Sigmoid colon (tissue), 4 donors: ENCODE measurements around the gene CDHR3.

Source experiments
- EP300 ChIP-seq, 4 donors: sonication (generic); formaldehyde crosslinking; IDR thresholded peaks; one replicate each; pipeline ENCODE4 v1.6.1; 2017; ENCODE audit warnings: antibody characterized with exemption in 4 of 4
- POLR2A ChIP-seq, 2 donors: fragments of 450-650 bp; IDR thresholded peaks; one replicate each; pipeline ENCODE4 v1.6.1; 2016; ENCODE audit warnings: antibody characterized with exemption in 2 of 2, mild to moderate bottlenecking in 2 of 2, moderate library complexity in 2 of 2
- POLR2AphosphoS5 ChIP-seq, 4 donors: sonication (generic); formaldehyde crosslinking; IDR thresholded peaks; one replicate each; pipeline ENCODE4 v1.6.1; 2017; ENCODE audit warnings: antibody characterized with exemption in 4 of 4
- TF ChIP-seq, protein P1 (sequence below), 4 experiments: fragments of 450-650 bp in 3 of 4; fragments of 200-600 bp in 1 of 4; IDR thresholded peaks; one replicate each; pipeline ENCODE4 v1.5.1; 2016 to 2019; ENCODE audit warnings: antibody characterized with exemption in 4 of 4, mild to moderate bottlenecking in 3 of 4, moderate library complexity in 2 of 4

DNA sequence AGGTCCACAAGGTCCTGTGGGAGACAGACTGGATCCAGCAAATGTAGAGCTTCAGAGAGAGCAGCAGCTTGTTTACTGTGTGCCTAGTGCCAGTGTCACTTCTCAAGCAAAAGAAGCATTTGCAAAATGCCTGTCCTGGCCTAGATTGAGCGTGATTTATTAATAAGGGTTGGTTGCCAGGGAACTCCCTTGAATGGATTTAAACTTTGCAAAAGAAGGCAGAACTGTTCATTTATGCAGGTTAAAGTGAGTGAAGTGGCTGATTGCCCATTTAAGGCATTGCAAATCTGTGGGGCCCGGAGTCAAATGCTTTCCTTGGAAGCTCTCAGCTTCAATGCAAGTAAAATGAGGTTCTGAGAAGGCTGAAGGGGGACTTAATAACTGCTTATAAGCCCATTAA lies 71.3 kb downstream of the CDHR3 start:
- TF ChIP-seq, protein P1, sequence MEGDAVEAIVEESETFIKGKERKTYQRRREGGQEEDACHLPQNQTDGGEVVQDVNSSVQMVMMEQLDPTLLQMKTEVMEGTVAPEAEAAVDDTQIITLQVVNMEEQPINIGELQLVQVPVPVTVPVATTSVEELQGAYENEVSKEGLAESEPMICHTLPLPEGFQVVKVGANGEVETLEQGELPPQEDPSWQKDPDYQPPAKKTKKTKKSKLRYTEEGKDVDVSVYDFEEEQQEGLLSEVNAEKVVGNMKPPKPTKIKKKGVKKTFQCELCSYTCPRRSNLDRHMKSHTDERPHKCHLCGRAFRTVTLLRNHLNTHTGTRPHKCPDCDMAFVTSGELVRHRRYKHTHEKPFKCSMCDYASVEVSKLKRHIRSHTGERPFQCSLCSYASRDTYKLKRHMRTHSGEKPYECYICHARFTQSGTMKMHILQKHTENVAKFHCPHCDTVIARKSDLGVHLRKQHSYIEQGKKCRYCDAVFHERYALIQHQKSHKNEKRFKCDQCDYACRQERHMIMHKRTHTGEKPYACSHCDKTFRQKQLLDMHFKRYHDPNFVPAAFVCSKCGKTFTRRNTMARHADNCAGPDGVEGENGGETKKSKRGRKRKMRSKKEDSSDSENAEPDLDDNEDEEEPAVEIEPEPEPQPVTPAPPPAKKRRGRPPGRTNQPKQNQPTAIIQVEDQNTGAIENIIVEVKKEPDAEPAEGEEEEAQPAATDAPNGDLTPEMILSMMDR (IDR thresholded peaks at IDR 0.05): no peak
- TF ChIP-seq POLR2AphosphoS5 (IDR thresholded peaks at IDR 0.05) (no peak), EP300 (IDR thresholded peaks at IDR 0.05) (no peak), POLR2A (IDR thresholded peaks at IDR 0.05) (no peak)
